DND-41 (cell line): ENCODE results near the gene ENPP1.

Source experiments
- ATAC-seq: fragments of 200-7000 bp; cut with Tn5 transposase; 3 replicates; pipeline ENCODE4 v1.9.1; 2021; ENCODE audit warnings: low read depth; ENCODE audit not compliant: insufficient read depth
- DNase-seq: peaks from one replicate; pipeline ENCODE4 v3.0.0-alpha.2; 2020
- H2AFZ ChIP-seq: 2 replicates; pipeline ENCODE4 v1.6.0; 2012; ENCODE audit warnings: low read depth, low read length
- H3K27ac ChIP-seq: 2 replicates; pipeline ENCODE4 v1.5.1; 2012; ENCODE audit warnings: low read length, inconsistent platforms
- H3K27me3 ChIP-seq: fragments of 200-600 bp; sonication (generic); 2 replicates; pipeline ENCODE4 v1.6.0; 2012; ENCODE audit warnings: low read length, mild to moderate bottlenecking, inconsistent platforms; ENCODE audit not compliant: insufficient read depth, poor library complexity
- H3K36me3 ChIP-seq: 2 replicates; pipeline ENCODE4 v1.5.1; 2012; ENCODE audit warnings: low read length, inconsistent platforms; ENCODE audit not compliant: insufficient read depth
- H3K4me1 ChIP-seq: 2 replicates; pipeline ENCODE4 v1.5.1; 2012; ENCODE audit warnings: mild to moderate bottlenecking, low read length; ENCODE audit not compliant: insufficient read depth
- H3K4me2 ChIP-seq: 2 replicates; pipeline ENCODE4 v1.6.0; 2012; ENCODE audit warnings: mild to moderate bottlenecking, moderate library complexity, low read length, inconsistent platforms; ENCODE audit not compliant: insufficient read depth
- H3K4me3 ChIP-seq, 2 experiments: fragments of 200-600 bp in 1 of 2; shearing (Covaris generic) in 1 of 2; 2 replicates each; pipeline ENCODE4 v1.5.1; 2012 to 2016; ENCODE audit warnings: inconsistent platforms in 2 of 2, low read length in 2 of 2, mild to moderate bottlenecking in 2 of 2, low read depth in 1 of 2, moderate library complexity in 1 of 2
- H3K79me2 ChIP-seq: 2 replicates; pipeline ENCODE4 v1.6.0; 2012; ENCODE audit warnings: low read length, inconsistent platforms; ENCODE audit not compliant: insufficient read depth
- H3K9ac ChIP-seq: 2 replicates; pipeline ENCODE4 v1.6.0; 2012; ENCODE audit warnings: low read depth, mild to moderate bottlenecking, inconsistent platforms, low read length, moderate library complexity
- H3K9me3 ChIP-seq: 2 replicates; pipeline ENCODE4 v1.5.1; 2012; ENCODE audit warnings: low read length, moderate library complexity, mild to moderate bottlenecking, inconsistent platforms; ENCODE audit not compliant: insufficient read depth, severe bottlenecking
- H4K20me1 ChIP-seq: 2 replicates; pipeline ENCODE4 v1.6.0; 2012; ENCODE audit warnings: low read length; ENCODE audit not compliant: insufficient read depth
- EZH2 ChIP-seq: IDR thresholded peaks from 3 replicates; pipeline ENCODE4 v1.6.1; 2012; ENCODE audit warnings: borderline replicate concordance, low read depth, mild to moderate bottlenecking, moderate library complexity, low read length, inconsistent platforms; ENCODE audit not compliant: severe bottlenecking
- TF ChIP-seq, protein P1 (sequence below): IDR thresholded peaks from 2 replicates; pipeline ENCODE4 v1.5.1; 2012; ENCODE audit warnings: borderline replicate concordance, low read length, moderate library complexity, mild to moderate bottlenecking; ENCODE audit not compliant: poor library complexity, severe bottlenecking; ENCODE audit errors: extremely low read depth

The ENPP1 gene

DNA sequence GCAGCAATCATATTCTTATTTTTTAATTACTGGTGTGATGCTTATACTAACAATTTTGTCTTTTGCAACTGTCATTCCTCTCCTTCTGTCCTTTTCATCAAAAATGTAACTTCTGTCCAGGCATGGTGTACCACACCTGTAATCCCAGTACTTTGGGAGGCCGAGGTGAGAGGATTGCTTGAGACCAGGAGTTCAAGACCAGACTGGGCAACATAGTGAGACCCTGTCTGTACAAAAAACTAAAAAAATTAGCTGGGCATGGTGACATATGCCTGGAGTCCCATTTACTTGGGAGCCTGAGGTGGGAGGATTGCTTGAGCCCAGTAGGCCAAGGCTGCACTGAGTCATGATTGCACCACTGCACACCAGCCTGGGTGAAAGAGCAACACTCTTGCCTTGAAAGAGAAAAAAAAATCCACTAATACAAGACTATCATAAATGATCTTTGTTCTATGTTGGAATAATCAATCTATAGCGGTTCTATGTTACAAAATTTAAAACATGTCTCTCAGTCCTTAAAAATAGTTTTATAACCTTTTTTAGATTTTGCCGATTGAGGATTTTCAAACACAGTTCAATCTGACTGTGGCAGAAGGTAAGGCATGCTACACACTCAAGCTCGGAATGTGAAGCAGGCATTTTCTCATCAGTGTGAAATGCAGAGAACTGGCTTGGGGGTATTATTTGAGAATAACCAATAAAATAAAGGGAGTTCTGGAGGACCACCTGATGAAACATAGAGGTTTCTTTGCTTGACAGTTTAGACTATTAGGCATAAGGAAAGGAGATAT, 70.4 kb downstream of the ENPP1 start:
- no peak overlapping the region for H2AFZ ChIP-seq
- H4K20me1 ChIP-seq = no peaks in the 10 kb centered on the region
- no peak overlapping the region for H3K9ac ChIP-seq
- no peak overlapping the region for H3K4me2 ChIP-seq
- H3K27me3 ChIP-seq = no peaks in the 10 kb centered on the region
- H3K27ac ChIP-seq = no peak overlapping the region
- ATAC-seq = no peak
- H3K9me3 ChIP-seq = no peaks in the 10 kb centered on the region
- H3K4me3 ChIP-seq = no peak overlapping the region
- no peak for DNase-seq
- TF ChIP-seq, protein P1, sequence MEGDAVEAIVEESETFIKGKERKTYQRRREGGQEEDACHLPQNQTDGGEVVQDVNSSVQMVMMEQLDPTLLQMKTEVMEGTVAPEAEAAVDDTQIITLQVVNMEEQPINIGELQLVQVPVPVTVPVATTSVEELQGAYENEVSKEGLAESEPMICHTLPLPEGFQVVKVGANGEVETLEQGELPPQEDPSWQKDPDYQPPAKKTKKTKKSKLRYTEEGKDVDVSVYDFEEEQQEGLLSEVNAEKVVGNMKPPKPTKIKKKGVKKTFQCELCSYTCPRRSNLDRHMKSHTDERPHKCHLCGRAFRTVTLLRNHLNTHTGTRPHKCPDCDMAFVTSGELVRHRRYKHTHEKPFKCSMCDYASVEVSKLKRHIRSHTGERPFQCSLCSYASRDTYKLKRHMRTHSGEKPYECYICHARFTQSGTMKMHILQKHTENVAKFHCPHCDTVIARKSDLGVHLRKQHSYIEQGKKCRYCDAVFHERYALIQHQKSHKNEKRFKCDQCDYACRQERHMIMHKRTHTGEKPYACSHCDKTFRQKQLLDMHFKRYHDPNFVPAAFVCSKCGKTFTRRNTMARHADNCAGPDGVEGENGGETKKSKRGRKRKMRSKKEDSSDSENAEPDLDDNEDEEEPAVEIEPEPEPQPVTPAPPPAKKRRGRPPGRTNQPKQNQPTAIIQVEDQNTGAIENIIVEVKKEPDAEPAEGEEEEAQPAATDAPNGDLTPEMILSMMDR = no peak
- no peak for TF ChIP-seq EZH2
- H3K36me3 ChIP-seq = no peaks in the 10 kb centered on the region
- no peaks in the 10 kb centered on the region for H3K4me1 ChIP-seq
- H3K79me2 ChIP-seq = no peaks in the 10 kb centered on the region

DNA sequence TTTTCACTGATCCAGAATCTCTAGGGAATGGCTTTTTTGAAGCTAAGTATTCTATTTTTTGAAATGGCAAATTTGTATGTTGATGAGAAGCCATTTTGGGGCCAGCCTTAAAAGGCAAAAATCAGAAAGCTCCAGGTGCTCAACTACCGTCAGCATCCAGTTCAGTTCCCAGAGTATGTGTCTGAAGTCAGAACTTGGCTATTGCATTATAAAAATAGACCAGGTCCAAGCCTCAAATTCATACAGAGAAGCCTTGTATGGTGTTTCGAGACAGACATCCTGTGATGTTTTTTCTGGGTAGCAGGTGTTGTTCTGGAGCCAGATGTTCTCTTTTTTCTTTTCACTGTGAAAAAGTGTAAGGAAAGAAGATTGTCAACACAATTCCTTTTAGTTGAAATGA, 75.2 kb downstream of the ENPP1 start:
- TF ChIP-seq, protein P1 = no peak
- TF ChIP-seq EZH2 = no peak
- no peak overlapping the region for H3K4me2 ChIP-seq
- no peak for ATAC-seq
- no peak overlapping the region for H3K4me3 ChIP-seq
- H3K79me2 ChIP-seq = no peaks in the 10 kb centered on the region
- H3K9me3 ChIP-seq = no peaks in the 10 kb centered on the region
- H2AFZ ChIP-seq = no peak overlapping the region
- H3K9ac ChIP-seq = no peak overlapping the region
- no peaks in the 10 kb centered on the region for H3K4me1 ChIP-seq
- no peak overlapping the region for H3K27ac ChIP-seq
- H3K27me3 ChIP-seq = no peaks in the 10 kb centered on the region
- no peaks in the 10 kb centered on the region for H3K36me3 ChIP-seq
- DNase-seq = no peak
- no peaks in the 10 kb centered on the region for H4K20me1 ChIP-seq

DNA sequence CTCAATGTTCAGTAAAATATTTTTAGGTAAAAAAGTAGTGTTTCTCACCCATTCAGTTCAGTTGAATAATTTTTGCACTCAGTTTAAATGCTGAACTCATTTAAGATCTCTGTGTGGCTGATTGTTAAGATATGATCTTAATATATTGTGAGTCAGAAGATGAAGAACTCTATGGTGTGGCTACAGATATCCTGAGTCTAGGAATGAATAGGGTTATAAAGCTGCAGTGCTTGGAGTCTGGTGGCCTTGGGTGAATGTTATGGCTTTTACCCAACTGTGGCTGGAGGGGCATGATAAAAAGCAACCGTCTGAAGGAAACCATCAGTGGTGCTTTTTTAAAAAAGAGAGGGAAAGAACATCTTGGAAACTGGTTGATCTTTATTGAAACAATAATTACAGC, 77.4 kb downstream of the ENPP1 start:
- no peak for ATAC-seq
- Histone ChIP-seq H3K79me2 (no peaks in the 10 kb centered on the region), H3K9me3 (no peaks in the 10 kb centered on the region), H3K9ac (no peak overlapping the region), H4K20me1 (no peaks in the 10 kb centered on the region), H3K27me3 (no peaks in the 10 kb centered on the region), H2AFZ (no peak overlapping the region), H3K4me2 (no peak overlapping the region), H3K27ac (no peak overlapping the region), H3K4me1 (no peaks in the 10 kb centered on the region), H3K36me3 (no peaks in the 10 kb centered on the region), H3K4me3 (no peak overlapping the region)
- TF ChIP-seq, protein P1 = no peak
- no peak for TF ChIP-seq EZH2
- no peak for DNase-seq

DNA sequence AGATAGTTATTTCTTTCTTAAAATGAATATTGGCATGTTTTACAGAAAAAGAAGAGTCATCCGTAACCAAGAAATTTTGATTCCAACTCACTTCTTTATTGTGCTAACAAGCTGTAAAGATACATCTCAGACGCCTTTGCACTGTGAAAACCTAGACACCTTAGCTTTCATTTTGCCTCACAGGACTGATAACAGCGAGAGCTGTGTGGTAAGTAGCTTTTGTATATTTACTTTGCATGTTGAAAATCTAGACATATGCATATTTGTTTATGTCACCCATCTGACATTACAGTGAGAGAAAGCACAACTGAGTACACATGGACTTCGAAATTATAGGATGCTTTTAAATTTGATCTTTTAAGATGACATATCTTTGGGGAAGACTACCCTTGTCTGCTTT, 78.7 kb downstream of the ENPP1 start:
- Histone ChIP-seq H3K9ac (no peak overlapping the region), H3K79me2 (no peaks in the 10 kb centered on the region), H4K20me1 (no peaks in the 10 kb centered on the region), H3K27me3 (peaks cover 3% of the 10 kb centered on the region), H3K27ac (no peak overlapping the region), H3K4me1 (no peaks in the 10 kb centered on the region), H3K4me3 (no peak overlapping the region), H3K36me3 (no peaks in the 10 kb centered on the region), H2AFZ (no peak overlapping the region), H3K4me2 (no peak overlapping the region), H3K9me3 (no peaks in the 10 kb centered on the region)
- no peak for ATAC-seq
- TF ChIP-seq, protein P1 = no peak
- no peak for TF ChIP-seq EZH2
- no peak for DNase-seq
